OCI-LY7 (cell line): ENCODE results near the gene STK4. TPM values are rescaled to one million over a fixed set of nuclear protein-coding genes. Genes with fewer than 3 reads are reported as not detected.
A peak's percentile ranks its signal among the peaks of the same experiment; 100 is the strongest.

Experiments
- BruUV-seq: library from RNA; stranded (reverse); fragments of 400-500 nt; replicated peaks from 2 replicates; lab custom pipeline; 2021; lab: Mats Ljungman, UMichigan
- CTCF ChIA-PET: fragments of 300-600 bp; sonication (Branson Sonifier 250); formaldehyde crosslinking; loops from one replicate; lab custom pipeline; 2022; ENCODE audit warnings: antibody characterized with exemption; ENCODE audit not compliant: unreplicated experiment; lab: Charles Lee
- POLR2A ChIA-PET: fragments of 300-600 bp; sonication (Branson Sonifier 250); formaldehyde crosslinking; loops from one replicate; lab custom pipeline; 2022; ENCODE audit warnings: antibody characterized with exemption; lab: Charles Lee
- DNase-seq: peaks from one replicate; pipeline ENCODE4 v3.0.0-alpha.2; 2015; ENCODE audit warnings: low spot score
- H2AFZ ChIP-seq: fragments of 200-600 bp; sonication (generic), shearing (Covaris generic); 2 replicates; pipeline ENCODE4 v1.6.1; 2014; ENCODE audit warnings: mild to moderate bottlenecking, antibody characterized with exemption, low read length, moderate library complexity
- H3K27ac ChIP-seq: fragments of 200-600 bp; sonication (generic); 2 replicates; pipeline ENCODE4 v1.5.1; 2014; ENCODE audit warnings: mixed run types, low read depth, mild to moderate bottlenecking, moderate library complexity, low read length, inconsistent platforms; ENCODE audit not compliant: poor library complexity, severe bottlenecking
- H3K36me3 ChIP-seq: fragments of 200-600 bp; sonication (generic); 2 replicates; pipeline ENCODE4 v1.6.1; 2014; ENCODE audit warnings: mild to moderate bottlenecking, antibody characterized with exemption, low read length, moderate library complexity, mixed read lengths; ENCODE audit not compliant: insufficient read depth
- H3K4me1 ChIP-seq: fragments of 200-600 bp; sonication (generic); 2 replicates; pipeline ENCODE4 v1.5.1; 2014; ENCODE audit warnings: mild to moderate bottlenecking, low read length; ENCODE audit not compliant: insufficient read depth, poor library complexity, severe bottlenecking
- H3K4me2 ChIP-seq: fragments of 200-600 bp; sonication (generic); 2 replicates; pipeline ENCODE4 v1.6.1; 2014; ENCODE audit warnings: mild to moderate bottlenecking, low read length
- H3K4me3 ChIP-seq: fragments of 200-600 bp; sonication (generic); 2 replicates; pipeline ENCODE4 v1.5.1; 2014; ENCODE audit warnings: mild to moderate bottlenecking, low read depth, low read length; ENCODE audit not compliant: poor library complexity, severe bottlenecking
- H3K79me2 ChIP-seq: fragments of 200-600 bp; sonication (generic); 2 replicates; pipeline ENCODE4 v1.6.1; 2016; ENCODE audit warnings: low read depth, mild to moderate bottlenecking, low read length, moderate library complexity, mixed read lengths; ENCODE audit not compliant: insufficient read depth
- H3K9me2 ChIP-seq: fragments of 200-600 bp; sonication (generic); 2 replicates; pipeline ENCODE4 v1.6.1; 2016; ENCODE audit warnings: mild to moderate bottlenecking, low read length, mixed read lengths; ENCODE audit not compliant: insufficient read depth
- H3K9me3 ChIP-seq: fragments of 200-600 bp; sonication (generic); 2 replicates; pipeline ENCODE4 v1.6.1; 2014; ENCODE audit warnings: mild to moderate bottlenecking, mixed run types, low read length, mixed read lengths
- H4K20me1 ChIP-seq: fragments of 200-600 bp; sonication (generic); 2 replicates; pipeline ENCODE4 v1.6.1; 2014; ENCODE audit warnings: mild to moderate bottlenecking, antibody characterized with exemption, low read length, moderate library complexity, mixed read lengths; ENCODE audit not compliant: insufficient read depth
- CTCF ChIP-seq: fragments of 200-600 bp; sonication (generic); conservative IDR thresholded peaks from 2 replicates; pipeline ENCODE4 v1.5.1; 2014; ENCODE audit warnings: mild to moderate bottlenecking, antibody characterized with exemption, low read length, moderate library complexity, mixed read lengths
- EZH2phosphoT487 ChIP-seq: fragments of 200-600 bp; sonication (generic); IDR thresholded peaks from 2 replicates; pipeline ENCODE4 v1.6.1; 2018; ENCODE audit warnings: low read depth, borderline replicate concordance, mild to moderate bottlenecking, mixed run types, antibody characterized with exemption, low read length, moderate library complexity, mixed read lengths
- intact Hi-C: fragments of 100-400 bp; cut with micrococcal nuclease; formaldehyde crosslinking; loops from one replicate; pipeline ENCODE4 v1.10.0; 2022; ENCODE audit not compliant: unreplicated experiment
- total RNA-seq, 2 experiments: library from RNA; depleted of rRNA in 1 of 2; stranded (reverse); fragments of >200 nt in 1 of 2; shearing (Covaris generic) in 1 of 2; gene quantifications; 2 replicates each; pipeline ENCODE4 v1.2.3, GENCODE V29; 2014 to 2022

The STK4 gene
- total RNA-seq, 2 experiments from 2014 or later: 67.9 to 140 TPM

- Histone ChIP-seq H3K4me1 (no peaks in the 10 kb centered on the region), H3K9me3 (no peaks in the 10 kb centered on the region), H4K20me1 (peaks cover 6% of the 10 kb centered on the region), H3K9me2 (no peaks in the 10 kb centered on the region), H3K79me2 (peaks cover 38% of the 10 kb centered on the region; the same call in 1 of the 2 replicates), H3K27ac (no peak overlapping the region), H3K4me3 (no peak overlapping the region), H2AFZ (no peak overlapping the region), H3K4me2 (no peak overlapping the region), H3K36me3 (peaks cover 89% of the 10 kb centered on the region)
- BruUV-seq: no TSS peak
- no peak for DNase-seq
- CTCF ChIA-PET: no interaction called here
- intact Hi-C loops: no loop called here
- POLR2A ChIA-PET: interaction anchor here (0.9 kb wide), 1 partner anchor 37 kb away, joined by 3 read pairs; no protein-coding TSS in a partner anchor
- TF ChIP-seq EZH2phosphoT487 (no peak), CTCF (no peak)
These were observed 48.5 kb downstream of the STK4 start for GRCh38 chr20:45014671-45015415.

GRCh38 chr20:45016089-45016671, 49.9 kb downstream of the STK4 start:
- H3K27ac ChIP-seq: no peak overlapping the region
- no peaks in the 10 kb centered on the region for H3K9me3 ChIP-seq
- ChIA-PET POLR2A (interaction anchor here (1.0 kb wide), 1 partner anchor 23 kb away, joined by 3 read pairs; no protein-coding TSS in a partner anchor), CTCF (no interaction called here)
- intact Hi-C loops: no loop called here
- TF ChIP-seq EZH2phosphoT487 (no peak), CTCF (no peak)
- no peak overlapping the region for H3K4me2 ChIP-seq
- no peaks in the 10 kb centered on the region for H4K20me1 ChIP-seq
- TSS peak; percentile 11 for BruUV-seq
- H3K4me3 ChIP-seq: no peak overlapping the region
- H3K36me3 ChIP-seq: peaks cover 90% of the 10 kb centered on the region
- no peak for DNase-seq
- no peaks in the 10 kb centered on the region for H3K9me2 ChIP-seq
- no peaks in the 10 kb centered on the region for H3K4me1 ChIP-seq
- H2AFZ ChIP-seq: no peak overlapping the region
- H3K79me2 ChIP-seq: peaks cover 26% of the 10 kb centered on the region; the same call in 1 of the 2 replicates

GRCh38 chr20:45017281-45017680, 51.0 kb downstream of the STK4 start:
- H3K9me3 ChIP-seq: no peaks in the 10 kb centered on the region
- CTCF ChIA-PET: no interaction called here
- no peak overlapping the region for H2AFZ ChIP-seq
- TF ChIP-seq CTCF: no peak
- no peak for TF ChIP-seq EZH2phosphoT487
- intact Hi-C loops: no loop called here
- peaks cover 91% of the 10 kb centered on the region for H3K36me3 ChIP-seq
- POLR2A ChIA-PET: no interaction called here
- BruUV-seq: no TSS peak
- H3K9me2 ChIP-seq: no peaks in the 10 kb centered on the region
- no peak overlapping the region for H3K4me2 ChIP-seq
- H4K20me1 ChIP-seq: no peaks in the 10 kb centered on the region
- no peaks in the 10 kb centered on the region for H3K4me1 ChIP-seq
- no peak overlapping the region for H3K27ac ChIP-seq
- H3K4me3 ChIP-seq: no peak overlapping the region
- peaks cover 19% of the 10 kb centered on the region; the same call in 1 of the 2 replicates for H3K79me2 ChIP-seq
- no peak for DNase-seq
